SK-N-SH treated with all-trans-retinoic acid at 6 μM for 48 hours (cell line): Measurements from ENCODE around the gene HLA-C.

Experiments used
- PPARA ChIP-seq: fragments of 250-450 bp; sonication (Bioruptor Pico); IDR thresholded peaks from 2 replicates; pipeline ENCODE4 v1.5.0; 2020; ENCODE audit warnings: mild to moderate bottlenecking, borderline replicate concordance
- ZFP3 ChIP-seq: fragments of 250-450 bp; sonication (Bioruptor Pico); IDR thresholded peaks from 2 replicates; pipeline ENCODE4 v1.5.0; 2020; ENCODE audit warnings: mild to moderate bottlenecking, moderate library complexity
- TF ChIP-seq, protein P1 (sequence below): fragments of 250-450 bp; sonication (Bioruptor Pico); IDR thresholded peaks from 2 replicates; pipeline ENCODE4 v1.8.0; 2021; ENCODE audit warnings: low read depth, mild to moderate bottlenecking, moderate library complexity, borderline replicate concordance

DNA sequence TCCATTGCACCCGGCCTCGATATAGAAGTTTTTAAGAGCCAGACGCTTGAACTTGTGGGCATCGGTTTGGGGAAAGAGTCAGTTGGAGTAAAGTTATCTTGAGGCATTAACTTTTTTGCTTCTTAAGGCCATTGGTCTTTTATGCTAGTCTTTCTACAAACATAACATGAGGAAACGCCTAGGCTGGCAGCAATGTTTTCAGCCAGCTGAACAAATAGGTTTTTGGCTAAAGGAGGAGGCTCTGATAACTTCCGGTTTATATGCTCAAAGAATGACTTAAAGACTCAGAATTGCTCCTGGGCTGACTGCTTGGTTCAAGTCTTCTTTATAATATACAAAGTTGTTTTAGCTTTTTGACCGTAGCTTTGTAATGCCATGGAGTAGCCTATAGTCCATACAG, 46.2 kb downstream of the HLA-C start:
- TF ChIP-seq, protein P1, sequence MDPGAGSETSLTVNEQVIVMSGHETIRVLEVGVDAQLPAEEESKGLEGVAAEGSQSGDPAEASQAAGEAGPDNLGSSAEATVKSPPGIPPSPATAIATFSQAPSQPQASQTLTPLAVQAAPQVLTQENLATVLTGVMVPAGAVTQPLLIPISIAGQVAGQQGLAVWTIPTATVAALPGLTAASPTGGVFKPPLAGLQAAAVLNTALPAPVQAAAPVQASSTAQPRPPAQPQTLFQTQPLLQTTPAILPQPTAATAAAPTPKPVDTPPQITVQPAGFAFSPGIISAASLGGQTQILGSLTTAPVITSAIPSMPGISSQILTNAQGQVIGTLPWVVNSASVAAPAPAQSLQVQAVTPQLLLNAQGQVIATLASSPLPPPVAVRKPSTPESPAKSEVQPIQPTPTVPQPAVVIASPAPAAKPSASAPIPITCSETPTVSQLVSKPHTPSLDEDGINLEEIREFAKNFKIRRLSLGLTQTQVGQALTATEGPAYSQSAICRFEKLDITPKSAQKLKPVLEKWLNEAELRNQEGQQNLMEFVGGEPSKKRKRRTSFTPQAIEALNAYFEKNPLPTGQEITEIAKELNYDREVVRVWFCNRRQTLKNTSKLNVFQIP (CRISPR knock-in tag): no peak
- TF ChIP-seq PPARA (CRISPR knock-in tag) (no peak), ZFP3 (CRISPR knock-in tag) (no peak)
